Astrocyte (in vitro differentiated cells and primary cell): ENCODE measurements around the gene KIAA0825.

ENCODE experiments used
- CTCF ChIP-seq: IDR thresholded peaks from 2 replicates; pipeline ENCODE4 v1.5.1; 2011; ENCODE audit warnings: low read depth, mild to moderate bottlenecking, inconsistent platforms, low read length, moderate library complexity; ENCODE audit not compliant: insufficient read depth
- EZH2 ChIP-seq: IDR thresholded peaks from 2 replicates; pipeline ENCODE4 v1.6.1; 2012; ENCODE audit warnings: mild to moderate bottlenecking, low read length, inconsistent platforms; ENCODE audit not compliant: insufficient read depth

- no peak for TF ChIP-seq CTCF
- TF ChIP-seq EZH2 = no peak
These were observed 193.0 kb downstream of the KIAA0825 start for GRCh38 chr5:94425396-94425795.
